GM12872 (cell line): ENCODE measurements around the gene GNG8.

Experiments
- CTCF ChIP-seq: IDR thresholded peaks from 3 replicates; pipeline ENCODE4 v1.5.1; 2011; ENCODE audit warnings: low read depth, mild to moderate bottlenecking, low read length, moderate library complexity; ENCODE audit not compliant: insufficient read depth

The GNG8 gene

GRCh38 chr19:46654621-46655152, 18.7 kb upstream of the GNG8 start:
- TF ChIP-seq CTCF = no peak

GRCh38 chr19:46650445-46650844, 14.4 kb upstream of the GNG8 start:
- TF ChIP-seq CTCF = no peak

GRCh38 chr19:46648961-46649960, 13.3 kb upstream of the GNG8 start:
- TF ChIP-seq CTCF = no peak

GRCh38 chr19:46648060-46648960, 12.3 kb upstream of the GNG8 start:
- no peak for TF ChIP-seq CTCF

GRCh38 chr19:46646402-46646801, 10.4 kb upstream of the GNG8 start:
- TF ChIP-seq CTCF = no peak

- TF ChIP-seq CTCF = no peak
These were observed 8.7 kb upstream of the GNG8 start for GRCh38 chr19:46644720-46645119.

GRCh38 chr19:46640656-46641055, 4.7 kb upstream of the GNG8 start:
- no peak for TF ChIP-seq CTCF
